ENCODE results near the gene RABGEF1. TPM values are rescaled to one million over a fixed set of nuclear protein-coding genes. Genes with fewer than 3 reads are reported as not detected.
"Not testable (repeated sequence)": the region's sequence is repeated elsewhere in the genome, so short reads cannot be mapped to it uniquely, and the experiment has no call there.

The RABGEF1 gene
- total RNA-seq, 1 donor from 2014 or later = 20.2 TPM

DNA sequence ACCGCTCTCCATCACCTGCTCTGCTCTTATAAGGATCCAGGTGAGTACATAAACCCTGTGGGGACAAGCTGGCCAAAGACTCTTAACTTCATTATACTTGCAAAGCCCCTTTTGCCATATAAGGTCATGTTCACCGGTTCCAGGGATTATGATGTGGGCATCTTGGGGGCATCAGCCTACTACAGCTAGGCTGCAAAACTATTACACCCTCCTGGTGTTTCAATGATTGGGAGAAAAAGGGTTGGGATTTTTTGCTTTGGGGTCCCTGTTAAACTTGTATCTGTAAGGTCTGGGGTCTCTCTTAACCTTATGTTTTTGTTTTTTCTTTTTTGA lies 107.0 kb downstream of the RABGEF1 start:
- DNase-seq (ENCODE audit: low read depth, low spot score) = not testable (repeated sequence)

DNA sequence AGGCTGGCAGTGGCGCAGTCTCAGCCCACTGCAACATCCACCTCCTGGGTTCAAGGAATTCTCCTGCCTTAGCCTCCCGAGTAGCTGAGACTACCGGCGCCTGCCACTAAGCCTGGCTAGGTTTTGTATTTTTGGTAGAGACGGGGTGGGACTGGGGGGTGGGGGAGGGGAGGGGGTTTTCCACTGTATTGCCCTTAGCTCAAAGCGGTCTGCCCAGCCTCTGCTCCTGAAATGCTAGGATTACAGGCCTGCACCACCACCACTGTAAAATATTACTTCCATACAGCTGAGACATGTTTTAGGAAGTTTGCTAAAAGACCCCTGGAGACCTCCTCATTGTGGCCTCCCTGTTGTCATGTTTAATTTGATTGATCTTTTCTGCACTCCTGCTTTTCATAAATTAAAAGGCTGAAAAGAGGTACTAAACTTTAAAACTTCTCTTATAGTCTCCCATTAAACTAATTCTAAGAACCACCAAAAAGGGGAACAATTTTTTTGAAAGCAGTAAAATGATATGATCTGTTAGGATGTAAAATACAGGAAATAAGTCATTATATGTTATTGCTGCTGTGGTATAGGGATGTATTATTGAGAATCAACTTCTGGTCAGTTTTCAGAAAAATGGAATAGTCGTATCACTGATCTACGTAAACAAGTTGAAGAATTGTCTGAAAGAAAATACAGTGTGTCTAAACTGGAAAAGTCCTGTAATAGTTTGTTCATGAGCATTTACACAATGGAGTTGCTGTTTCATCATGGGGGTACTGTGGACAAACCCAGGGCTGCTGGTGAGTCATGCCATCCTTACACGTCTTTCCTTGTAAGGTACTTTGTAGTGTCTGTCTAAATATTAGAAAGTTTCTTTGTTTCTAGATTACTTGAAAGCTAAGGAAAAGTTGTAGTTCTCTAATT lies 107.6 kb downstream of the RABGEF1 start:
- DNase-seq (ENCODE audit: low read depth, low spot score) = peak; percentile 51

DNA sequence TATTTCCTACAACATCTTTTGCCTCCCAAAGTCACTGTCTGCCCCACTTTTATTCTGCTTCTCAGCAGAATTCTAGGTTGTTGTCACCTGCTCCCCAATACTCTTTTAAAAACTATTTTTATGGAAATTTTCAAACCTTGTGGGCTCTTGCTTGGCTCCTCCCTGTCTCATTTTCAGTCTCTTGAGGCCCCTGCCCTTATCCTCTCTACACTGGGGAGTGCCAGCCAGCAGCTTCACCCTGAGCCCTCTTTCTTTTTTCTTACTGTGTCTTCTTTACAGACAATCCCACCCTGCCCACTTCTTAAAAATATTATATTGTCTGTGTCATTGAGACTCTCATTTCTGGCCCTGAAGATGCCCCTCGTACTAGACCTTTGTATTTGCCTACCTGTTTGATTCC lies 118.8 kb downstream of the RABGEF1 start:
- no peak for DNase-seq (ENCODE audit: low read depth, low spot score)

DNA sequence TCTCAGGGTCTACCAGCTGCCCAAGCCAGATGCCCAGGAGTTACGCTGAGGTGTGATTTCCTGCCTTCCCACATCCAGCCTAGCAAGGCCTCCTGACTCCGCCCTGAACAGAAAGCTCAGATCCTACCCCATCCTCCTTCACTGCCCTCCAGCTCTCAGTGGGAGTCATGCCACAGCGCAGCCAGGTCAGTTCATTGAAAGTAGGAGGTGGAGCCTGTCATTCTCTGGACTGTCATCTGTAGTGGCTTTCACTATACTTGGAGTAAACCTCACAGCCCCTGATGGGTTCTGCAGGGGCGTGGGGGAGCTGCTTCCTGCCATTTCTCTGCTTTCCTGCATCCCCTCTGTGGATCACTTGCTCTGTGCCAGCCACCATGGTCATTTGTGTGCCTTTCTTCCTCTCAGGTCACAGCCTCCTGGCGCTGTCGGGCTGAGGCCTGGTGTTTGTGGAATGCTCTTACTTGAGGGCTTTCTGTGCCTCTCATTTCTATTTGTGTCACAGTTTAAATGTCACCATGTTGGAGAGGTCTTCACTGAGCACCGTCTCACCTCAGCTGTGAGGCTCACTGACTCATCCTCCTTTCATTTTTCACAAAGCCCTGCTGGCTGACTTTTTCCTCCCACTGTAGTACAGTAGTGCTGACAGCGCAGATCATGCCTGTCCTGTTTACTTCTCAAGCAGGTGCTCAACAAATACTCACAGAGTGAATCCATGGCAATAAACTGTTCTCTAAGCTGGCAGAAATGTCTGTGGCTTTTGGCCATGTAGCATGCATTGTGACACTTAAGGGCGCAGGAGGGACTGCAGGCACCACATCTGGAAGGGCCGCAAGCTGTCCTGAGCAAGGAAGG lies 119.5 kb downstream of the RABGEF1 start:
- DNase-seq (ENCODE audit: low read depth, low spot score) = no peak

GRCh38 chr7:66860767-66861166 lies 120.2 kb downstream of the RABGEF1 start:
- DNase-seq (ENCODE audit: low read depth, low spot score) = no peak

Other genes starting within 250 kb of the RABGEF1 start
- 4.6 and 5.8 TPM in 2 replicates for gene KCTD7, start 111.9 kb upstream of the RABGEF1 start, total RNA-seq
- 79.1 and 114 TPM in 2 replicates for gene TMEM248, start 180.5 kb downstream of the RABGEF1 start, total RNA-seq

All from pulmonary artery endothelial cell (primary cell).